Tibial nerve (tissue), 4 donors: ENCODE data around the gene ITGAV. TPM values are rescaled to one million over a fixed set of nuclear protein-coding genes. Genes with fewer than 3 reads are reported as not detected.

ENCODE experiments used
- DNase-seq, 2 donors: peaks; one replicate each; pipeline ENCODE4 v3.0.0-alpha.2; 2019; ENCODE audit warnings: low spot score in 2 of 2
- H3K27ac ChIP-seq, 4 donors: fragments of 200-600 bp; sonication (generic) in 3 of 4; one replicate each; pipeline ENCODE4 v1.5.1; 2017 to 2019; ENCODE audit warnings: mild to moderate bottlenecking in 1 of 4
- H3K27me3 ChIP-seq, 2 donors: fragments of 200-600 bp; sonication (generic) in 1 of 2; one replicate each; pipeline versions ENCODE4 v1.5.1 to v1.6.0; 2017 to 2019
- H3K36me3 ChIP-seq, 3 donors: fragments of 200-600 bp; sonication (generic); one replicate each; pipeline ENCODE4 v1.5.1; 2018 to 2019
- H3K4me1 ChIP-seq, 4 donors: fragments of 200-600 bp; sonication (generic) in 3 of 4; one replicate each; pipeline ENCODE4 v1.5.1; 2017 to 2019
- H3K4me3 ChIP-seq, 4 donors: fragments of 200-600 bp; sonication (generic) in 3 of 4; one replicate each; pipeline ENCODE4 v1.5.1; 2017 to 2019; ENCODE audit warnings: mild to moderate bottlenecking in 1 of 4, moderate library complexity in 1 of 4
- H3K9me3 ChIP-seq, 4 donors: fragments of 200-600 bp; sonication (generic) in 3 of 4; one replicate each; pipeline ENCODE4 v1.5.1; 2017 to 2019
- CTCF ChIP-seq, 5 experiments: fragments of 200-600 bp in 3 of 5; fragments of 450-650 bp in 2 of 5; sonication (generic) in 3 of 5; IDR thresholded peaks; one replicate each; pipeline ENCODE4 v1.5.1; 2016 to 2019; ENCODE audit warnings: antibody characterized with exemption in 5 of 5, mild to moderate bottlenecking in 3 of 5, moderate library complexity in 2 of 5
- EP300 ChIP-seq, 2 donors: sonication (generic); formaldehyde crosslinking; IDR thresholded peaks; one replicate each; pipeline ENCODE4 v1.6.1; 2017; ENCODE audit warnings: antibody characterized with exemption in 2 of 2, mild to moderate bottlenecking in 1 of 2
- POLR2A ChIP-seq, 2 donors: fragments of 450-650 bp; IDR thresholded peaks; one replicate each; pipeline ENCODE4 v1.6.1; 2017; ENCODE audit warnings: antibody characterized with exemption in 2 of 2, mild to moderate bottlenecking in 2 of 2, moderate library complexity in 2 of 2
- WGBS, 2 donors: methylation state at CpG; one replicate each; pipeline ENCODE4 v1.1.5; 2018; 5-methylcytosine and 5-hydroxymethylcytosine counted together
- total RNA-seq, 4 donors: library from RNA; depleted of rRNA; stranded (reverse); fragments of >200 nt; gene quantifications; one replicate each; pipeline ENCODE4 v1.1.0, GENCODE V29; 2016

ITGAV gene
- total RNA-seq, 4 donors from 2014 or later: 97.1 to 114 (median 100) TPM

- no peak overlapping the region for H3K27ac ChIP-seq
- no peak for DNase-seq
- 92 to 95% methylated on average over 3 of the region's 3 CpGs for WGBS, 2 donors
- H3K4me3 ChIP-seq: no peak overlapping the region
- H3K27me3 ChIP-seq: no peaks in the 10 kb centered on the region
- no peaks in the 10 kb centered on the region for H3K4me1 ChIP-seq
- TF ChIP-seq CTCF (IDR thresholded peaks at IDR 0.05) (no peak), POLR2A (IDR thresholded peaks at IDR 0.05) (no peak), EP300 (IDR thresholded peaks at IDR 0.05) (no peak)
- H3K36me3 ChIP-seq: no peaks in the 10 kb centered on the region
- H3K9me3 ChIP-seq: no peaks in the 10 kb centered on the region
Observed at GRCh38 chr2:186704897-186705296, 115.0 kb downstream of the ITGAV start.

- WGBS, 2 donors: 88 to 92% methylated on average over 6 of the region's 6 CpGs
- TF ChIP-seq CTCF (IDR thresholded peaks at IDR 0.05) (no peak), EP300 (IDR thresholded peaks at IDR 0.05) (no peak), POLR2A (IDR thresholded peaks at IDR 0.05) (no peak)
Observed at GRCh38 chr2:186709529-186710450, 119.9 kb downstream of the ITGAV start.

GRCh38 chr2:186713691-186714090 is 123.8 kb downstream of the ITGAV start:
- Histone ChIP-seq H3K9me3 (no peaks in the 10 kb centered on the region), H3K27ac (no peak overlapping the region), H3K27me3 (no peaks in the 10 kb centered on the region), H3K36me3 (no peaks in the 10 kb centered on the region), H3K4me3 (no peak overlapping the region), H3K4me1 (no peaks in the 10 kb centered on the region)
- TF ChIP-seq EP300 (IDR thresholded peaks at IDR 0.05): no peak
- no peak for TF ChIP-seq CTCF (IDR thresholded peaks at IDR 0.05)
- no peak for TF ChIP-seq POLR2A (IDR thresholded peaks at IDR 0.05)
- WGBS, 2 donors: 24 to 30% methylated on average over 1 of the region's 1 CpG
- DNase-seq: no peak

More at GRCh38 chr2:186709529-186710450, 119.9 kb downstream of the ITGAV start:
- Histone ChIP-seq H3K27me3 (no peaks in the 10 kb centered on the region), H3K27ac (no peak overlapping the region), H3K4me3 (no peak overlapping the region), H3K9me3 (no peaks in the 10 kb centered on the region), H3K4me1 (no peaks in the 10 kb centered on the region), H3K36me3 (no peaks in the 10 kb centered on the region)
- DNase-seq: no peak

- no peak for TF ChIP-seq POLR2A (IDR thresholded peaks at IDR 0.05)
- TF ChIP-seq CTCF (IDR thresholded peaks at IDR 0.05): no peak
- TF ChIP-seq EP300 (IDR thresholded peaks at IDR 0.05): no peak
- 67 to 71% methylated on average over 2 of the region's 2 CpGs for WGBS, 2 donors
- H3K36me3 ChIP-seq: no peaks in the 10 kb centered on the region
- H3K27ac ChIP-seq: no peak overlapping the region
- no peak overlapping the region for H3K4me3 ChIP-seq
- DNase-seq: no peak
- H3K9me3 ChIP-seq: no peaks in the 10 kb centered on the region
- no peaks in the 10 kb centered on the region for H3K4me1 ChIP-seq
- H3K27me3 ChIP-seq: no peaks in the 10 kb centered on the region
Observed at GRCh38 chr2:186714611-186715010, 124.8 kb downstream of the ITGAV start.

- no peak for TF ChIP-seq EP300 (IDR thresholded peaks at IDR 0.05)
- TF ChIP-seq POLR2A (IDR thresholded peaks at IDR 0.05): no peak
- TF ChIP-seq CTCF (IDR thresholded peaks at IDR 0.05): no peak
- WGBS, 2 donors: 89 to 92% methylated on average over 1 of the region's 1 CpG
- Histone ChIP-seq H3K4me1 (no peaks in the 10 kb centered on the region), H3K27me3 (no peaks in the 10 kb centered on the region), H3K27ac (no peak overlapping the region), H3K36me3 (no peaks in the 10 kb centered on the region), H3K9me3 (no peaks in the 10 kb centered on the region), H3K4me3 (no peak overlapping the region)
- no peak for DNase-seq
Observed at GRCh38 chr2:186716004-186716403, 126.1 kb downstream of the ITGAV start.
